Activated CD4-positive, CD25-positive, alpha-beta regulatory T cell treated with anti-CD3 and anti-CD28 coated beads, Interleukin-2, amount 50 U/mL, for 16 hours (primary cell): ENCODE results near the gene CST6.
"Not testable (repeated sequence)": the region's sequence is repeated elsewhere in the genome, so short reads cannot be mapped to it uniquely, and the experiment has no call there.

Experiments
- DNase-seq: peaks from one replicate; pipeline ENCODE4 v3.0.0-alpha.2; 2020; ENCODE audit warnings: low read depth, low spot score

CST6 gene

DNA sequence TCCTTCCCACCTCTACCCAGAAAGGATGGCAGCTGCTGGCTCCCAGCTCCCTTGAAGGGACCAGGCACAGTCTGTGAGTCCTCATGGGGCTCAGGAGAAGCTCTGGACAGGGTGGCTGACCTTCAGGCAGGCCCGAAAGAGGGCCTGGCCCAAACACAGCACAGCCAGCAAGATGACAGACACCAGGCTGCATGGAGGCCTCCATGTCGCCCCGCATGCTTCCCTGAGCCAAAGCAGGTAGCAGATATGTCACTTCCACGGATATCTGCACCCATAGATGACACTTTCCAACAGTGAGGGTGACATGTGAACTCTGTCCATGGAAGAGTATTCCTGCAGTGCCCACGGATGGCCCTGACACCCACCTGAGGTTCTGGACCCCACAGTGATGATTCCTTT lies 28.2 kb upstream of the CST6 start:
- DNase-seq, result no peak

DNA sequence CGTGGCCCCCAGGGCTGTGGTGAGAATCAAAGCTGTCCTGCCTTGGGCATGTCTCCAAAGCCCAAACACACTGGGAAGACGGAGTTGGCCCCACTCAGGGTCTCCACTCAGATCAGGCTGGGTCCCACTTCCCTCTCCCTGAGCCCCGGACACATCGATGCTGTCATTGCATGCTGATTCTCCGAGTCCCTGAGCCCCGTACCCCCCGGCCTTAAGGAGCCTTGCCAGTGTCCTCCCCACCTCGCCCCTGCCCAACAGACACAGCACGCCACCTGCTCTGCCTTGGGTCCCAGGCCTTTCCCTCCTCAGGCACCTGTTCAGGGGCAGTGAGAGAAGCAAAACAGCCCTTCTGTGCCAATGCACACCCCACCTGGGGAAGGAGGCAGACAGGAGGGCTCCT lies 24.5 kb upstream of the CST6 start:
- no peak for DNase-seq

DNA sequence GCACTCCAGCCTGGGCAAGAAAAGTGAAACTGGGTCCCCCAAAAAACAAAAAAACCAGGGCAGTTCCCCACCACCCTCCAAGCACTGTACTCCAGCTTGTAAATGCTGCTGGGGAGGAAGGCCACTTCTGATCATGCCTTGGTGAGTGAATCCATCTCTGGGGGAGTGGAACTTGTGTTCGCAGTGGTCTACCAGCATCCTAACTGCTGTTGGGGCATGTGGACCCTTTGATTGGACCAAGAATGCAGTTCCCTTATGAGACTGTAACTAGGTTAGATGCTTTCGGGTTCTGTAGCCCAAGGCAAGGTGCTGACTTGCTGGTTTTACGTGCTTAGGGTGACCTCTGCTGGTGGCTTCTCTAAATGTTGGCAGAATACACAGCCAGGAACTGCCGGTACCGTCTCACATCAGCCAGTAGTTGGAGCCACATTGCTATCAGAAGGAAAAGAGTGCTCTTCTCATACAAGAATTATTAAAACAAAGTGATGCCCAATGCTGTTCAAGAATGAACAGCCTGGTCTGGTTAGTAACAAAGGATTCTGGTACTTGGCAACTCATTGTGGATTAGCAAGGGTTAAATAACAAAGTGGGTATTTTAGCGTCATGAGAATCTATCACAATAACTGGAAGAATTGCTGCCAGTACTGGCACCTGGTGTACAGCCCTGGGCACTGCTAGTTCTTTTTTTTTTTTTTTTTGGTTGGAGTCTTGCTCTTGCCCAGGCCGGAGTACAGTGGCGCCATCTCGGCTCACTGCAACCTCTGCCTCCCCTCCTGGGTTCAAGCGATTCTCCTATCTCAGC lies 22.8 kb upstream of the CST6 start:
- peak; percentile 89 for DNase-seq

DNA sequence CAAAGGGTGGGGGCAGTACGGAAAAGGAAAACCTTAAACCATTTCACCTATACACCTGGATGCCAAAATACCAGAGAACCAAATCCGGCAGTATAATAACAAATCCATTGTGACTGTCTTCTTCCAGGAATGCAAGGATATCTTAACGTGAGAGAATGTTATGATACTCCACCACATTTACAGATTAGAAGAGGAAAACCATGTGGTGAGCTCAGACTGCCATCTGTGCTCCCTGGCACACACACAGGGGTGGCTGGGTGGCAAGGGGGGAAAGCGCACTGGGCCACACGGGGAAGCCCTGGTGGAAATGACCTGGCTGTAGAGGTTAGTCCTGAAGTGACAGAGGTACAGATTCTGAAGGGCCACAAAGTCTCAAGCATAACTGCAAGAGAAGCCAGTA lies 19.8 kb upstream of the CST6 start:
- no peak for DNase-seq

DNA sequence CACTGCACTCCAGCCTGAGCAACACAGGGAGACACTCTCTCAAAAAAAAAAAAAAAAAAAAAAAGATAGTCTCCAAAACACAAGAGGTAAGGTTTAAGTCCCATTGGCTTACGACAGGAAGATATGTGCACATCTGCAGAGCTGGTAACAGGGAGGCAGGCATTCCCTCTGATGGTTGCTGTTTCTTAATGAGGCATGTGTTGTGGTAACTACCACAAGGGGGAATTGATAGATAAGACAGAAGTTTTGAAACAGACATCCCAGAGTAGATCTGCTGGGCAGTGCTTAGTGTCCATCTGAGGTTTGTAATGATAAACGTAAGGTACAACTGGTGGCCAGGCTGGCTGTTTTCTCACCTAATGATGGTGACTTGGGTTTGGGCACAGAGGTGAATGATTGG lies 14.5 kb upstream of the CST6 start:
- DNase-seq, result no peak

DNA sequence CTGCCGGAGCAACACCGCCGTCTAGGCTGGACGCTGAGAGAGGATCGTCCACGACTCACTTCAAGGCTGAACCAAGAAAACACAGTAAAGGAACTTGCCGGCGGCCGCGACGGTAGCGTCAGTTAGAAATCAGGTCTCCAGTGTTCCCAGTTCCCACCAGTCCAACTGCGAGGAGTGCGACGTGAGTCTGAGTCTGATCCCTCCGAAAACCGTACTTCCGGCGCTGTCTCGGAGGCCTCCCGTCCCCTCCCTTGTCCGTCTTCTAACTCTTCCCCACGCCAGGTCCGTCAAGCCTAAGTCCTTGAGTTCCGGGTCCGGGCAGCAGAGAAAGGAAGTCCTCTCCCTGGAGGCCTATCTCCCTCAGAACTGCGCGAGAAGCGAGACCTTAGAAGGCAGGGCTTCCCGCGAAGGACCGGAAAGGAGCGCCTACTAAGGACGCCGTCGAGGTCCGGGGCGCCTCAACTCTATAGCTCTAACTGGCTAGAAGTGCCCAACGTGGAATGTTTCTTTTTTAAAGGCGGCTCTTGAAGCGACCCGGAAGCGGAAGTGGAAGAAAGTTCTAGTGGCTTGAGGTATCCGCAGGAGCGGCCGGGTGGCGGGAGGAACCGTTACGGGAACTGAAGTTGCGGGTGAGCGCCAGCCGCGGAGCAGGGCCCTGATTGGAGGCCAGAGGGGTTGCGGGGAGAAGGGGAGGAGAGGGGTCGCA lies 9.7 kb upstream of the CST6 start, which contains the start of the genes BANF1 and EIF1AD:
TSS of gene BANF1 (plus strand) at position 562 of the 706 bp plus-strand sequence. CDS start 748 bp downstream, outside the sequence.
TSS of gene EIF1AD (minus strand) at position 216 of the 706 bp plus-strand sequence. CDS start 1,768 bp downstream, outside the sequence.
- peak; percentile 87 for DNase-seq

DNA sequence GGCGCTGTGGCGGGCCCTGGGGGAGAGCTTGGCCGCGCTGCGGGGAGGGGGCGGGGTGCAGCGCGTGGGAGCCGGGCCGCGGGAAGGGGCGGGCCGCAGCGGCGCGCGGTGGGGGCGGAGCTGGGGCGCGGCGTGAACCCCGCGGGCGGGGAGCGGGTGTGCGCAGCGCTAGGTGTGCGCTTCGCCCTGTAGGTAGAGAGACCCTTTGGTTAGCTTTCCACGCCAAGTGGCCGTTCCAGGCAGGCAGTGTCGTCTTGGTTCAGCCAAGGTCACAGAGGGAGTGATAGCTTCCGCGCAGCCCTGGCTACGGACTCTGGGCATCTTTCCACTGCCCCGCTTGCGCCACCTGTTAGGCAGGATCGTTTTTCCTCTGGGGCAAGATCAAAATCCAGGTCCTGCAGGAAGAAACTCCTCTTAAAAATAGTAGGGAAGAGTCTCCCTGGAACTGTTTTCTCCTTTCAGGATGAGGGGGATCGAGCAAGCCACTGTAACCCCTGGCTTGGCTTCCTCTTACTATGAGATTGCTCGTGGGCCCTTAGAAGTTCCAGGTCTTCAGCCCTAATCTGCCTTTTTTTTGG lies 9.1 kb upstream of the CST6 start:
- no peak for DNase-seq

DNA sequence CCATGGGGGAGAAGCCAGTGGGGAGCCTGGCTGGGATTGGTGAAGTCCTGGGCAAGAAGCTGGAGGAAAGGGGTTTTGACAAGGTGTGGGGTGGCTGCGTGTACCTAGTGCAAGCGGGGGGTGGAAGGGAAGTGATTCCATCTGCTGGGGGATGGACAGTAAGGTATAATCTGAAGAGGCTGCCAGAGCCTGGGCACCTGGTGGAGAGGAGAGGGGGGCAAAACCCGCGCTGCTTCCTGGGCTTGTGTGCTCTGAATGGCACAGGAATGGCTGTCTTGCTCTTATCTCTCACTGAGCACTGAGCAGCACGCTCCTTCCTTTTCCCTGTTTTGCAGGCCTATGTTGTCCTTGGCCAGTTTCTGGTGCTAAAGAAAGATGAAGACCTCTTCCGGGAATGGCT lies 8.5 kb upstream of the CST6 start:
- DNase-seq, result no peak

DNA sequence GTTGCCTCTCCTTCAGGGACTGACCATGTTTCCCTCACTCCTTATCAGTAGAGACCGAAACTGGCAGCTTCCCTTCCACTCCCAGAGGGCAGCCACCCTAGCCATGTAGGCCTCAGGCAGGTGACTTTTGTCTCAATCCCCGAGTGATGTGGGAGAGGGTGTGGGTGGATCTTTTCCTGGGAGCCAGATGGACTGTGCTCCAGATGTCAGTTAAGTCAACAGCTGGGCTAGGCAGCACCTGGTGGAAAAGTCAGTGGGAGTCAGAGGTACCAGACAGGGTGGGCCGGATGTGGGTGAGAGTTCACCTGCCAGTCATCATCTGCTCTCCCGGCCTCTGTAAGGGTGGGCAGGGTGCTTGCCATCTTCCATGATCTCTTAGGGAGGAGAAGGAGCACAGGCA lies 7.6 kb upstream of the CST6 start:
- DNase-seq, result no peak

DNA sequence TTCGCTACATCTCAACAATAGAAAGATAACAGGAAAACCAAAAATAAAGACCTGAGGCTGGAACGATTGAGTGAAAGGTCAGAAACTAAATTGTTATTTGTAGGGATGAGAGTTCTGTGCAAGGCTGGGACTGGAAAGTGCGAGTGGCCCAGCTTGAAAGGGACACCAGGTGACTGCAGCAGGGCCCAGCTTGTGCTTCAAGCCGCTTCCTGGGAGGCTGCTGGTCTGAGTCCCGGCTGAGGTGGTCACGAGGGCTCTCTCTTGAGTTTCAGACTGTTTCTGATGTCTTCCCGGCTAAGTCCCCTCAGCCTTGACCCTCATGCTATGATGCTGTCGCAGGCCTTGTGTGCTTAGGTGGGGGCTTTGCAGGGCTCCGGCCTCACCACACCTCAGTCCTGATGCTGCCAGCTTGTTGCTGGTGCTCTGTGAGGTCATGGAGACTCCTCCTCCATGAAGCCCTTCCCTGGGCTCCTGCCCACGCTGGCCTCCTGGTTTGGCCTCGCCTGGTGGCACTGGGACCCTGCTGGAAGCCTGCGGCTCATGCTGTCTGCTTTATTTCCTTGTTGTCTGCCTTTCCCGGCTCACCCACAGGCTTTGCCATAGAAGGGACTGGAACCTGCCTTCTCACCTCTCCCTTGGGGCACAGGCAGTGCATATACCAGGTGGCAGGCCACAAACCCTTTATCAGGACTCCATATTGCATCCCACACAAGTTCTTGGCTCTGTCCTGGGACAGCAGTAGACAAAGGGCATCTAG lies 5.5 kb upstream of the CST6 start:
- no peak for DNase-seq

DNA sequence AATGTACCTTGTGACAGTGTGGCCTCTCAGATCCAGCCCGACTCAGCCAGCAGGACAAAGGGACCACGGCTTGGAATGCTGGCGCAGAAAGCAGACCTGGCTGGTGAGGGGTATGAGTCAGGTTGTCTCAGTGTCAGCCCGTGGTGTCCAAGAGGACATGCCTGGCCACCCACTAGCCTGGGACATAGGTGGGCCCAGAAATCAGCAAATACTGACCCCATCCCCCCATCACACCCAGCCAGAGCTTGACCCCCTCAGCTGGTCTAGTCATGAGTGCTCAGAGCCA lies 5.0 kb upstream of the CST6 start:
- DNase-seq, result no peak

DNA sequence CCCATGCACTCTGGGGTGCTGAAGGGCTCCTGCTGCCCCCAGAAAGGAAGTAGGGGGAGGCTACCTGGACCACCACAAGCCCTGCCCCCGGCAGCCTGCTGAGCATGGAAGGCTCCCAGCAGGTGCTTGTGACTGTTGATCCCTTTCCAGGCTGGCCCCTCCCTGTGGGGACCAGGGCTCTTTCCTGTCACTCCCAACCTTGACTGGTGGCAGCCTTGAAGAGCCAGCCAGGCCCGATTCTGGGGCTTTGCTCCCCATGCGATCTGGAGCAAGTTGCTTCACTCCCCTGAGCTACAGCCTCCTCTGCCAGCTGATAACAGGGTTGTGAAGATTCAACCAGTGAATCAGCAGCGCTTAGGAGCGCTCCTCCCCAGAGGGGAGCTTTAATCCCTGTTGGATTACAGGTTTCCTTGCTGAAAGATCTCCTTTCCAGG lies 4.6 kb upstream of the CST6 start:
- no peak for DNase-seq

DNA sequence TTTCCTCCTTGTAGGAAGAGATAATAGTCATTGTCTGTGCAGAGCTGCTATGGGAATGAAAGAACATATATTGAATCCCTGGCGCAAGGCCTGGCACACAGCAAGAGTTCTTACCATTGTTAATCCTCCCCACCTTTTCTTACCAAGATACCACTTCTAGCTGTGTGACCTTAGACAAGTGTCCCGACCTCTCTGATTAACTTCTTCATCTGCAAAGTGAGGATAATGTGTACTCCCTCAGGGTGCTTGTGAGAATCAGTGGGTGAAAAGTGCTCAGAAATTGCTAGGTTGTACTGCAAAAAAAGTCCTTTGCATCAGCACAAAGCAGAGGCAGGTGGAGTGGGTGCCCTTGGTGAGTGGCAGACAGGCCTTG lies 3.7 kb upstream of the CST6 start:
- no peak for DNase-seq

DNA sequence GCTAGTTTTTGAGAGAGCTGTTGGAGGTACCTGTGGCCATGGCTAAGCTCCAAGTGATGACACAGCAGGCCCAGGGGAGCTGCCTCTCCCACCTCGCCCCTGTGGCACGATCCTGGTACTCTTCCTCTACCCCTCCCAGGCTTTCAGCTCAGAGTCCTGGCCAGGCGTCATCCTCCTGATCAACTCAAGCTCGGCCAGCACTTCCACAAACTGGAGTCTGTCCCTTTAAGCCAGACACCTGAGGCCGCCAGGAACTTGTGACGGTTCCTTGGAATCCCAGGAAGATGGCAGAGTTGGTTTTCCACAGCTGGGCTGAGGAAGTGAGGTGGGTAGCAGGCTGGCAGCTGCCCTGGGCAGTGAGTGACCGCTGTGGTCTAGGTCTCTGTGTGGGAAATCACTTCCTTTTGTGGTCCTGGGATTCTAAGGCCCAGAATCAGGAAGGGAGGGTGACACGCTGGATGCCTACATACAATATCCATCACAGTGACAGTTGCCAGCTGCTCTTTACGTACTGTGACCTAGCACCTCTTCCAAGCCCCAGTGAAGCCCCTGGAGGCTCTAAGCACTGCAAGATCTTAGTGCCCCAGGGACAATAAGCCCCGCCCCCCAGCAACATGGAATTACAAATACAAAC lies 3.2 kb upstream of the CST6 start:
- DNase-seq, result no peak

DNA sequence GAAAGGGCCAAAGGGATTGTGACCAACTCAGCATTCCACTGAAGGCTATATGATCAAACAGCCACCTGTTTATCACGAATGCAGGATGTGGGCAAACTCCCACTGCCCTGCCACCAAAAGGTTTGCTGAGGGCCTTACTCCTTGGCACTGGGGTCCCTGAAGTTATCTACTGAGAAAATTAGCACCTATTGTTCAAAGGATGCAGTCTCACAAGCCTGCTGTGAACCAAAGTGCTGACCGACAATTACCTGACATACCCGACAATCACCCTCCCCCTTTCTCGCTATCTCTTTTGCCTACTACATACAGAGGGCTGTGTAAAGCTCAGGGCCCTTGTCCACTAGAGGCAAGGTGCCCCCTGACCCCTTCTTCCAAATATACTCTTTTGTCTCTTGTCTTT lies 1.8 kb upstream of the CST6 start:
- DNase-seq, result not testable (repeated sequence)

DNA sequence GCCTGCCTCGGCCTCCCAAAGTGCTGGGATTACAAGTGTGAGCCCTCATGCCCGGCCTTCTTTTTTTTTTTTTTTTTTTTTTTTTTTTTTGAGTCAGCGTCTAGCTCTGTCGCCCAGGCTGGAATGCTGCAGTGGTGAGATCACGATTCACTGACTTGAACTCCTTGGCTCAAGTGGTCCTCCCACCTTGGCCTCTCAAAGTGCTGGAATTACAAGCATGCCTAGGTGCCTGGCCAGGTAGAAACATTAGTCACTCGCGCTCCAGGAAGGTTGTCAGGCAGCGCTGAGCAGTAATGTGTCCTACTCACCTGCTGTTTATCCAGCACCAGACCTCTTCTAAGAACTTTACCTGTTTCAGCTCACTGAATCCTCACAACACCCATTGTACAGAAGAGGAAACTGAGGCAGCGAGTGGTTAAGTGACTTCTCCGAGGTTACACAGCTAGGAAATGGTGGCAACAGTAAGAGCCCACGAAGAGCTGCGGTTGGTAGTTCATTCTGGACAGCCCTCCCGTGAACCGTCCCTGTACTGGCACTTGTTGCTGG lies 496 bp upstream of the CST6 start:
- no peak for DNase-seq

DNA sequence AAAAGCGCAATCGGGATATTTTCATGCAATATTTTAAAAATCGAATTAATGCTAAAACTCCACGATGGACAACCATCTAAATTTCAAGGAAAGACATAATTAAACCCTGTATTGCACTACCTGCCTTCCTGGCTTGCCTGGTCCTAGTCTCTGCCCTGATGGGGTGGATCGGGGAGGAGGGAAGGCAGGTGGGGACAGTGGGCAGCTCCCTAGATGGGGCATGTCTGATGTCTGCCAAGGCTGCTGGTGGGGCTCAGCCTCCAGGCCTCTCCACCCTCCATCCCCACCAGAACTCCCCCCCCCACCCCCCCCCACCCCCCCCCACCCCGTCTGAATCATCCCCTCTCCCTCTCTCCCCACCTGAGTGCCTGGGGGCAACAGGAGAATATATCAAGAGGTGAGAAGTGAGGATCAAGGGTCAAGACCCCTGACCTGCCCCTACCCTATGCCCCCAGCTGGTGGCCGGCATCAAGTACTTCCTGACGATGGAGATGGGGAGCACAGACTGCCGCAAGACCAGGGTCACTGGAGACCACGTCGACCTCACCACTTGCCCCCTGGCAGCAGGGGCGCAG lies 650 bp downstream of the CST6 start:
- no peak for DNase-seq

DNA sequence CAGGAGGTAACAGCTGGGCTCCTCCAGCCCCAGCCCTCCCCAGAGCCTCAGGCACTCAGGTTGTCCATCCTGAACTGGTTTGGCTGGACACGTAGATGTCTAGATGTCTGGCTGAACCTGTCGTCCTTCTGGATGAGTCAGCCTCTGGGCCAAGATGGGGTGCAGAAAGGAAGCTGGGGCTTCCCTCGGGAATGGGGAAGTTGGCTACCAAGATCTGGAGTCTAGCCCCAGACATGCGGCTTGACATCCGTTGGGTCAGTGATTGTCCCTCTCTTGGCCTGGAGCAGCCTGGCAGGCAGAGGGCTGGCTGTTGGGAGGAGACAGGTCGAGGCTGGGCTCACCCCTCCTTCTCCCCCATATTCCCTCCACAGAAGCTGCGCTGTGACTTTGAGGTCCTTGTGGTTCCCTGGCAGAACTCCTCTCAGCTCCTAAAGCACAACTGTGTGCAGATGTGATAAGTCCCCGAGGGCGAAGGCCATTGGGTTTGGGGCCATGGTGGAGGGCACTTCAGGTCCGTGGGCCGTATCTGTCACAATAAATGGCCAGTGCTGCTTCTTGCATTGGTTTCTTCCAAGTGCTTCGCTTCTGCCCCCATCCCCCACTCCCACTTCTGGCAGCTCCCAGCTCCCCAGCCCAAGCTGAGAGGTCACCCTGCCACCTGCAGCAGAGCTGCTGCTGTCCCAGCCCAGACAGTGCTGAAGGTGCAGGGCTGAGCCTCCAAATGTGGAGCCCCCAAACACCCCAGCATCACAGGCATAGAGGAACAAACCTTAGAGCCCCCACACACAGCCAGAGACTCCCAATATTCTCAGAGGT lies 1.3 kb downstream of the CST6 start:
- DNase-seq, result no peak

DNA sequence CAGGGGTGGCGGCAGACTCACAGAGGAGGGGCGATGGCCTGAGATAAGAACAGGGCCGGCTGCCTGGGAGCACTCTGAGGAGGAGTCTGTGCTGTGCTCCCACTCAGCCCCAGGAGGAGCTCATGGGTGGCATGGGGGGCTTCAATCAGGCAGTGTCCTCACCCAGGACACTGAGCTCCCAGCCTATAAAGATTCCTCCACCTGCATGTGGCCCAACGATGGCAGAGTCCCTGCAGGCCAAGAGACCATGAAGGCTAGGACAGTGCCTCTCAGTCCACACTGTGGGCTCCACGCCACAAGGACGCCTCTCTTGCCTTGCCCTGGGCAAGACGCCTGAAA lies 1.9 kb downstream of the CST6 start:
- no peak for DNase-seq

DNA sequence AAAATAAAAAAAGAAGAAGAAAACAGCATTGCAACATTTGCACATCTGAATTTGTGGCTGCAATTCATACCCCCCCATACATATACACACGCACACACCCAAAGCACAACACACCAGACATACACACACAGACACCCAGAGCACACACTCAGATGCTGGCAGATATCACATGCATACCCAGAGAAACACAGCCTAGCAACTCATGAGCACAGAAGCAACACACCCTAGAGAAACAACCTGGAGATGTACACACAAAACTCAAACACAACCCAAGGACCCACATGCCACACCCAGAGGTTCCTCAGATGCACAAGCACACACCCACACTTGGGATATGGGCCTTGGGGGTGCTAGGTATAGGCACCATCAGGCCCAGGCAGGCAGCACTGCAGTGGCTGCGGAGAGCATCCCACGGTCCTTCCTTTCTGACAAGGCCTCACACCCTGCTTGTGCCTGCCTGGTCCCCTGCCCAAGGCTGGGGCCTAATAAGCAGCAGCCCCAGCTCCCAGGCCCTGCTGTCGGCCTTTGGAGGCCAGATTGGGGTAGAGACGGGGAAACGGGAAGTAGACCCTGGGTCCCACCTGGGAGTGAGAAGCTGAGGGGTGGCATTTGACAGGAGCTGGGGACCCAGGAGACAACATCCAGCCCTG lies 3.1 kb downstream of the CST6 start:
- DNase-seq, result no peak
